Trophoblast cell (in vitro differentiated cells and primary cell): Measurements from ENCODE around the gene KRIT1. TPM values are rescaled to one million over a fixed set of nuclear protein-coding genes. Genes with fewer than 3 reads are reported as not detected.

Experiments used
- DNase-seq, 2 donors: peaks; one replicate each; pipeline ENCODE4 v3.0.0-alpha.2; 2016
- H2AFZ ChIP-seq: 2 replicates; pipeline ENCODE4 v1.6.1; 2013; ENCODE audit warnings: low read length, moderate library complexity, mild to moderate bottlenecking; ENCODE audit not compliant: insufficient read depth, poor library complexity
- H2AK5ac ChIP-seq: 2 replicates; pipeline ENCODE4 v1.6.1; 2013; ENCODE audit warnings: mild to moderate bottlenecking, low read length
- H2BK120ac ChIP-seq: 2 replicates; pipeline ENCODE4 v1.6.1; 2013; ENCODE audit warnings: low read length, mild to moderate bottlenecking, moderate library complexity; ENCODE audit not compliant: insufficient read depth, poor library complexity
- H2BK12ac ChIP-seq: 2 replicates; pipeline ENCODE4 v1.6.1; 2013; ENCODE audit warnings: mild to moderate bottlenecking, low read length, moderate library complexity
- H2BK5ac ChIP-seq: 2 replicates; pipeline ENCODE4 v1.6.1; 2013; ENCODE audit warnings: low read length, low read depth, moderate library complexity, mild to moderate bottlenecking; ENCODE audit not compliant: poor library complexity
- H3K14ac ChIP-seq: 2 replicates; pipeline ENCODE4 v1.6.1; 2013; ENCODE audit warnings: mild to moderate bottlenecking, low read length
- H3K18ac ChIP-seq: 2 replicates; pipeline ENCODE4 v1.6.1; 2013; ENCODE audit warnings: mild to moderate bottlenecking, low read length
- H3K23ac ChIP-seq: 2 replicates; pipeline ENCODE4 v1.6.1; 2013; ENCODE audit warnings: low read length
- H3K27ac ChIP-seq: 2 replicates; pipeline ENCODE4 v1.5.1; 2013; ENCODE audit warnings: low read depth, mild to moderate bottlenecking, inconsistent platforms, low read length, moderate library complexity
- H3K27me3 ChIP-seq: 2 replicates; pipeline ENCODE4 v1.6.1; 2013; ENCODE audit warnings: inconsistent platforms, mild to moderate bottlenecking, low read length, moderate library complexity; ENCODE audit not compliant: insufficient read depth
- H3K36me3 ChIP-seq, 2 experiments: 1 replicate in 1 of 2; 2 replicates in 1 of 2; pipeline ENCODE4 v1.6.1; 2013; ENCODE audit warnings: low read length in 2 of 2, mild to moderate bottlenecking in 2 of 2, moderate library complexity in 1 of 2; ENCODE audit not compliant: insufficient read depth in 2 of 2, control insufficient read depth in 1 of 2
- H3K4ac ChIP-seq: 2 replicates; pipeline ENCODE4 v1.6.1; 2013; ENCODE audit warnings: low read depth, mild to moderate bottlenecking, low read length, moderate library complexity
- H3K4me1 ChIP-seq, 2 experiments: 1 replicate in 1 of 2; 2 replicates in 1 of 2; pipeline ENCODE4 v1.6.1; 2013; ENCODE audit warnings: low read length in 2 of 2, mild to moderate bottlenecking in 2 of 2, moderate library complexity in 1 of 2; ENCODE audit not compliant: insufficient read depth in 2 of 2, control insufficient read depth in 1 of 2
- H3K4me2 ChIP-seq: 2 replicates; pipeline ENCODE4 v1.6.1; 2013; ENCODE audit warnings: inconsistent platforms, mild to moderate bottlenecking, low read length, moderate library complexity
- H3K4me3 ChIP-seq: 2 replicates; pipeline ENCODE4 v1.5.1; 2013; ENCODE audit warnings: mild to moderate bottlenecking, low read depth, low read length, inconsistent platforms
- H3K79me1 ChIP-seq: one replicate; pipeline ENCODE4 v1.6.1; 2013; ENCODE audit warnings: low read length
- H3K79me2 ChIP-seq: 2 replicates; pipeline ENCODE4 v1.6.1; 2013; ENCODE audit warnings: low read length, mild to moderate bottlenecking; ENCODE audit not compliant: control insufficient read depth, insufficient read depth, poor library complexity
- H3K9ac ChIP-seq: 2 replicates; pipeline ENCODE4 v1.6.1; 2013; ENCODE audit warnings: mild to moderate bottlenecking, low read length
- H3K9me3 ChIP-seq: 2 replicates; pipeline ENCODE4 v1.6.1; 2013; ENCODE audit warnings: low read depth, mild to moderate bottlenecking, control low read depth, inconsistent platforms, low read length; ENCODE audit not compliant: insufficient read depth
- H4K12ac ChIP-seq: 2 replicates; pipeline ENCODE4 v1.6.1; 2013; ENCODE audit warnings: low read depth, mild to moderate bottlenecking, low read length, moderate library complexity
- H4K8ac ChIP-seq: 2 replicates; pipeline ENCODE4 v1.6.1; 2013; ENCODE audit warnings: low read depth, mild to moderate bottlenecking, low read length, moderate library complexity
- H4K91ac ChIP-seq: one replicate; pipeline ENCODE4 v1.6.1; 2013; ENCODE audit warnings: low read depth, mild to moderate bottlenecking, low read length, moderate library complexity
- WGBS: extraction: QIAGEN DNeasy Blood & Tissue Kit; methylation state at CpG from one replicate; pipeline ENCODE4 v1.1.7; 2013; ENCODE audit warnings: missing lambda C conversion rate; ENCODE audit not compliant: insufficient read length, insufficient coverage; ENCODE audit errors: extremely low coverage; 5-methylcytosine and 5-hydroxymethylcytosine counted together
- polyA plus RNA-seq: library from polyadenylated mRNA; stranded (reverse); fragments of 200-250 nt; gene quantifications from 2 replicates; pipeline ENCODE4 v1.2.3, GENCODE V29; 2013

KRIT1 gene
- 21.6 and 22.0 TPM in 2 replicates for polyA plus RNA-seq

- Histone ChIP-seq H3K27me3 (no peaks in the 10 kb centered on the region), H2AK5ac (peak within 1 kb of the TSS; percentile 56), H3K4me2 (peak within 1 kb of the TSS; percentile 95), H3K4ac (peak within 1 kb of the TSS; percentile 78), H3K18ac (peak within 1 kb of the TSS; percentile 92), H2BK12ac (no peak within 1 kb of the TSS), H3K4me3 (peak within 1 kb of the TSS; percentile 91), H3K4me1 (no peaks in the 10 kb centered on the region), H3K9me3 (no peaks in the 10 kb centered on the region), H3K14ac (peak within 1 kb of the TSS; percentile 68), H4K91ac (peak within 1 kb of the TSS; percentile 89), H3K79me2 (peaks cover 10% of the 10 kb centered on the region), H2BK5ac (peak within 1 kb of the TSS; percentile 89), H3K27ac (peak within 1 kb of the TSS; percentile 94), H4K12ac (peak within 1 kb of the TSS; percentile 70), H3K79me1 (peaks cover 14% of the 10 kb centered on the region), H3K36me3 (peaks cover 0 to 2% of the 10 kb centered on the region in 2 experiments), H3K9ac (peak within 1 kb of the TSS; percentile 96), H3K23ac (no peak within 1 kb of the TSS), H4K8ac (peak within 1 kb of the TSS; percentile 90), H2AFZ (peak within 1 kb of the TSS; percentile 81), H2BK120ac (peak within 1 kb of the TSS; percentile 82)
- peak; percentile 87 to 91 for DNase-seq
- no CpG with 5 or more reads among the region's 71 CpGs for WGBS
Measured at GRCh38 chr7:92245487-92246359, at the start of gene KRIT1, which contains the start of gene ANKIB1. Gene KRIT1, minus strand, starts transcription at chr7:92245914. Its CDS starts 3,779 bp downstream, at chr7:92242135. Gene ANKIB1, plus strand, starts transcription at chr7:92245974. Its CDS starts 49,005 bp downstream, at chr7:92294979.

GRCh38 chr7:92295391-92295790 lies 49.7 kb upstream of the KRIT1 start:
- Histone ChIP-seq H3K9ac (no peak overlapping the region), H3K4me3 (no peak overlapping the region), H3K23ac (no peak overlapping the region), H3K14ac (no peak overlapping the region), H3K79me1 (no peaks in the 10 kb centered on the region), H3K27me3 (no peaks in the 10 kb centered on the region), H2AFZ (no peak overlapping the region), H4K91ac (no peak overlapping the region), H2BK12ac (no peak overlapping the region), H3K79me2 (no peaks in the 10 kb centered on the region), H3K4ac (no peak overlapping the region), H4K8ac (no peak overlapping the region), H3K18ac (no peak overlapping the region), H3K36me3 (no peaks in the 10 kb centered on the region), H2BK5ac (no peak overlapping the region), H4K12ac (no peak overlapping the region), H3K9me3 (no peaks in the 10 kb centered on the region), H3K4me2 (no peak overlapping the region), H3K4me1 (peaks cover 0 to 2% of the 10 kb centered on the region in 2 experiments), H2BK120ac (no peak overlapping the region), H2AK5ac (no peak overlapping the region), H3K27ac (no peak overlapping the region)
- no CpG with 5 or more reads among the region's 1 CpG for WGBS
- DNase-seq, result no peak

GRCh38 chr7:92293896-92294590 lies 48.3 kb upstream of the KRIT1 start:
- no peak overlapping the region for H2AK5ac ChIP-seq
- peaks cover 0 to 2% of the 10 kb centered on the region in 2 experiments for H3K4me1 ChIP-seq
- H3K79me2 ChIP-seq, result no peaks in the 10 kb centered on the region
- no peak overlapping the region for H2AFZ ChIP-seq
- no peak overlapping the region for H3K4me2 ChIP-seq
- WGBS, result no CpG with 5 or more reads among the region's 2 CpGs
- H3K18ac ChIP-seq, result no peak overlapping the region
- H2BK12ac ChIP-seq, result no peak overlapping the region
- H4K8ac ChIP-seq, result no peak overlapping the region
- H3K9me3 ChIP-seq, result no peaks in the 10 kb centered on the region
- no peak overlapping the region for H3K27ac ChIP-seq
- H3K79me1 ChIP-seq, result no peaks in the 10 kb centered on the region
- no peak overlapping the region for H4K12ac ChIP-seq
- H4K91ac ChIP-seq, result no peak overlapping the region
- H3K9ac ChIP-seq, result no peak overlapping the region
- no peaks in the 10 kb centered on the region for H3K36me3 ChIP-seq
- no peak overlapping the region for H3K4ac ChIP-seq
- no peak overlapping the region for H3K14ac ChIP-seq
- H3K4me3 ChIP-seq, result no peak overlapping the region
- no peak overlapping the region for H2BK120ac ChIP-seq
- no peaks in the 10 kb centered on the region for H3K27me3 ChIP-seq
- no peak overlapping the region for H2BK5ac ChIP-seq
- H3K23ac ChIP-seq, result no peak overlapping the region
- DNase-seq, result no peak

- Histone ChIP-seq H3K9me3 (no peaks in the 10 kb centered on the region), H2BK120ac (no peak overlapping the region), H4K91ac (no peak overlapping the region), H4K8ac (no peak overlapping the region), H3K79me1 (no peaks in the 10 kb centered on the region), H3K79me2 (no peaks in the 10 kb centered on the region), H3K4me3 (no peak overlapping the region), H3K4ac (no peak overlapping the region), H2BK5ac (no peak overlapping the region), H3K18ac (no peak overlapping the region), H2AK5ac (no peak overlapping the region), H3K36me3 (no peaks in the 10 kb centered on the region), H3K4me2 (no peak overlapping the region), H2AFZ (no peak overlapping the region), H3K23ac (no peak overlapping the region), H3K9ac (no peak overlapping the region), H3K14ac (no peak overlapping the region), H3K27me3 (no peaks in the 10 kb centered on the region), H2BK12ac (no peak overlapping the region), H4K12ac (no peak overlapping the region), H3K4me1 (peaks cover 0 to 2% of the 10 kb centered on the region in 2 experiments), H3K27ac (no peak overlapping the region)
- DNase-seq, result no peak
- no CpG with 5 or more reads among the region's 3 CpGs for WGBS
Measured at GRCh38 chr7:92292981-92293380, 47.3 kb upstream of the KRIT1 start.
